PC-9 (cell line): ENCODE measurements around the gene CAPN13.

Experiments
- CTCF ChIP-seq: fragments of 200-600 bp; sonication (generic); conservative IDR thresholded peaks from 2 replicates; pipeline ENCODE4 v1.6.1; 2017; ENCODE audit warnings: mixed run types, antibody characterized with exemption, mild to moderate bottlenecking, moderate library complexity
- EZH2 ChIP-seq: fragments of 200-600 bp; sonication (generic); IDR thresholded peaks from 2 replicates; pipeline ENCODE4 v1.8.0; 2017; ENCODE audit warnings: antibody characterized with exemption, low read depth

- TF ChIP-seq CTCF (no peak), EZH2 (no peak)
Measured at GRCh38 chr2:30705711-30706533, 101.3 kb downstream of the CAPN13 start.
